Testis (tissue), 2 donors: ENCODE results near the gene PYY.

Source experiments
- POLR2A ChIP-seq: fragments of 450-650 bp; IDR thresholded peaks from one replicate; pipeline ENCODE4 v1.6.1; 2017; ENCODE audit warnings: antibody characterized with exemption, mild to moderate bottlenecking, moderate library complexity
- TF ChIP-seq, protein P1 (sequence below), 3 experiments: fragments of 450-650 bp in 2 of 3; fragments of 200-600 bp in 1 of 3; sonication (generic) in 1 of 3; IDR thresholded peaks; one replicate each; pipeline ENCODE4 v1.5.1; 2016 to 2019; ENCODE audit warnings: antibody characterized with exemption in 3 of 3, mild to moderate bottlenecking in 2 of 3, moderate library complexity in 1 of 3

DNA sequence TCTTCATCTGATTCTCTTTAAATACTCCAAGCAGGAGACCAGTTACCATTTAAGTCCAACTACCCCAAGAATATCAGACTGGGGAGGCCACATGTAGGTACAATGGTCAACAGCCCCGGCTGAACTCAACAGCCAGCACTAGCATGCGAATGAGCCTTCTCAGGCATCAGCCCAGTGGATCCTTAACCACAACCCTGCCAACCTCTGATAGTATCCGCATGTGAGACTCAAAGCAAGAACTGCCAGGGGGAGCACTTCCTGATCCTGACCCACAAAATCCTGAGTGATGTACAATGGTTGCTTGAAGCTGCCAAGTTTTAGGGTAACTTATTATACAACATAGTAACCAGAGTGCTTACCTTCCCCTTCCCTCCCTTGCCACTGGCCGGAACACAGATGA is 4.0 kb downstream of the PYY start:
- TF ChIP-seq POLR2A = no peak
- TF ChIP-seq, protein P1, sequence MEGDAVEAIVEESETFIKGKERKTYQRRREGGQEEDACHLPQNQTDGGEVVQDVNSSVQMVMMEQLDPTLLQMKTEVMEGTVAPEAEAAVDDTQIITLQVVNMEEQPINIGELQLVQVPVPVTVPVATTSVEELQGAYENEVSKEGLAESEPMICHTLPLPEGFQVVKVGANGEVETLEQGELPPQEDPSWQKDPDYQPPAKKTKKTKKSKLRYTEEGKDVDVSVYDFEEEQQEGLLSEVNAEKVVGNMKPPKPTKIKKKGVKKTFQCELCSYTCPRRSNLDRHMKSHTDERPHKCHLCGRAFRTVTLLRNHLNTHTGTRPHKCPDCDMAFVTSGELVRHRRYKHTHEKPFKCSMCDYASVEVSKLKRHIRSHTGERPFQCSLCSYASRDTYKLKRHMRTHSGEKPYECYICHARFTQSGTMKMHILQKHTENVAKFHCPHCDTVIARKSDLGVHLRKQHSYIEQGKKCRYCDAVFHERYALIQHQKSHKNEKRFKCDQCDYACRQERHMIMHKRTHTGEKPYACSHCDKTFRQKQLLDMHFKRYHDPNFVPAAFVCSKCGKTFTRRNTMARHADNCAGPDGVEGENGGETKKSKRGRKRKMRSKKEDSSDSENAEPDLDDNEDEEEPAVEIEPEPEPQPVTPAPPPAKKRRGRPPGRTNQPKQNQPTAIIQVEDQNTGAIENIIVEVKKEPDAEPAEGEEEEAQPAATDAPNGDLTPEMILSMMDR (IDR thresholded peaks at IDR 0.05) = no peak
